Liver (tissue), 3 donors: Measurements from ENCODE around the gene FITM1.

ENCODE experiments used
- ATF3 ChIP-seq: IDR thresholded peaks from 2 replicates; pipeline ENCODE4 v1.6.1; 2016; ENCODE audit warnings: antibody characterized with exemption
- CTCF ChIP-seq: fragments of 150-350 bp; IDR thresholded peaks from 2 replicates; pipeline ENCODE4 v1.5.1; 2017; ENCODE audit warnings: improper control_type of control experiment, low read depth, low read length; ENCODE audit not compliant: missing input control
- GABPA ChIP-seq, 2 donors: IDR thresholded peaks in 1 of 2; conservative IDR thresholded peaks in 1 of 2; 2 replicates each; pipeline ENCODE4 v1.6.1; 2016; ENCODE audit warnings: antibody characterized with exemption in 2 of 2, mild to moderate bottlenecking in 1 of 2, moderate library complexity in 1 of 2
- RAD21 ChIP-seq, 2 donors: IDR thresholded peaks; 2 replicates each; pipeline ENCODE4 v1.6.1; 2016; ENCODE audit warnings: antibody characterized with exemption in 2 of 2, mild to moderate bottlenecking in 2 of 2
- REST ChIP-seq: IDR thresholded peaks from 2 replicates; pipeline ENCODE4 v1.6.1; 2016; ENCODE audit warnings: antibody characterized with exemption, mild to moderate bottlenecking
- RXRA ChIP-seq, 2 donors: IDR thresholded peaks; 2 replicates each; pipeline ENCODE4 v1.6.1; 2017 to 2018; ENCODE audit warnings: antibody characterized with exemption in 2 of 2, mild to moderate bottlenecking in 1 of 2
- TAF1 ChIP-seq: conservative IDR thresholded peaks from 2 replicates; pipeline ENCODE4 v1.6.1; 2016; ENCODE audit warnings: antibody characterized with exemption, mild to moderate bottlenecking
- TF ChIP-seq, protein P1 (sequence below): IDR thresholded peaks from 2 replicates; pipeline ENCODE4 v1.6.1; 2016; ENCODE audit warnings: antibody characterized with exemption
- donor health status: healthy.
- donor health status: healthy.

GRCh38 chr14:24106672-24107271, 23.7 kb upstream of the FITM1 start:
- TF ChIP-seq CTCF (no peak), REST (no peak), ATF3 (no peak), RAD21 (IDR thresholded peaks at IDR 0.05) (no peak), RXRA (IDR thresholded peaks at IDR 0.05) (no peak), GABPA (IDR thresholded peaks at IDR 0.05 in 1 of 2, conservative IDR thresholded peaks at IDR 0.05 in 1 of 2) (no peak), TAF1 (no peak)
- TF ChIP-seq, protein P1, sequence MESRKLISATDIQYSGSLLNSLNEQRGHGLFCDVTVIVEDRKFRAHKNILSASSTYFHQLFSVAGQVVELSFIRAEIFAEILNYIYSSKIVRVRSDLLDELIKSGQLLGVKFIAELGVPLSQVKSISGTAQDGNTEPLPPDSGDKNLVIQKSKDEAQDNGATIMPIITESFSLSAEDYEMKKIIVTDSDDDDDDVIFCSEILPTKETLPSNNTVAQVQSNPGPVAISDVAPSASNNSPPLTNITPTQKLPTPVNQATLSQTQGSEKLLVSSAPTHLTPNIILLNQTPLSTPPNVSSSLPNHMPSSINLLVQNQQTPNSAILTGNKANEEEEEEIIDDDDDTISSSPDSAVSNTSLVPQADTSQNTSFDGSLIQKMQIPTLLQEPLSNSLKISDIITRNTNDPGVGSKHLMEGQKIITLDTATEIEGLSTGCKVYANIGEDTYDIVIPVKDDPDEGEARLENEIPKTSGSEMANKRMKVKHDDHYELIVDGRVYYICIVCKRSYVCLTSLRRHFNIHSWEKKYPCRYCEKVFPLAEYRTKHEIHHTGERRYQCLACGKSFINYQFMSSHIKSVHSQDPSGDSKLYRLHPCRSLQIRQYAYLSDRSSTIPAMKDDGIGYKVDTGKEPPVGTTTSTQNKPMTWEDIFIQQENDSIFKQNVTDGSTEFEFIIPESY: no peak
